ENCODE data around the gene ARHGAP40.

- TF ChIP-seq CTCF (IDR thresholded peaks at IDR 0.05; ENCODE audit: low read length), result no peak
- no peak for TF ChIP-seq EZH2 (IDR thresholded peaks at IDR 0.05; ENCODE audit: borderline replicate concordance, low read length)
Observed at GRCh38 chr20:38599410-38599882, 2.2 kb upstream of the ARHGAP40 start.

All from OCI-LY1 (cell line).